HepG2 (cell line): ENCODE results near the gene HLF. TPM values are rescaled to one million over a fixed set of nuclear protein-coding genes. Genes with fewer than 3 reads are reported as not detected.

Experiments used
- ARHGAP35 ChIP-seq: sonication (generic); formaldehyde crosslinking; IDR thresholded peaks from 2 replicates; pipeline ENCODE4 v1.9.0; 2022; ENCODE audit warnings: mild to moderate bottlenecking, inconsistent platforms, moderate library complexity, missing genetic modification reagents, borderline replicate concordance
- ARID4A ChIP-seq: sonication (generic); formaldehyde crosslinking; IDR thresholded peaks from 2 replicates; pipeline ENCODE4 v1.5.0; 2020; ENCODE audit warnings: mild to moderate bottlenecking, missing genetic modification reagents, borderline replicate concordance
- ATF2 ChIP-seq: sonication (generic); formaldehyde crosslinking; IDR thresholded peaks from 2 replicates; pipeline ENCODE4 v1.4.0; 2020; ENCODE audit warnings: missing genetic modification reagents
- BHLHE40 ChIP-seq: IDR thresholded peaks from 2 replicates; pipeline ENCODE4 v1.6.1; 2011; ENCODE audit warnings: low read length, improper control_type of control experiment
- EP300 ChIP-seq, 3 experiments: sonication (generic) in 1 of 3; formaldehyde crosslinking in 1 of 3; IDR thresholded peaks; 2 replicates each; pipeline versions ENCODE4 v1.5.1 to v1.6.1; 2011 to 2020; ENCODE audit warnings: low read depth in 2 of 3, low read length in 2 of 3, borderline replicate concordance in 1 of 3, improper control_type of control experiment in 1 of 3, mild to moderate bottlenecking in 1 of 3, missing genetic modification reagents in 1 of 3, moderate library complexity in 1 of 3
- FIP1L1 ChIP-seq: fragments of 200-400 bp; formaldehyde crosslinking; IDR thresholded peaks from 2 replicates; pipeline ENCODE4 v1.6.1; 2018; ENCODE audit warnings: low read depth, mild to moderate bottlenecking, low read length, moderate library complexity, borderline replicate concordance; ENCODE audit not compliant: insufficient read depth
- HDAC6 ChIP-seq: fragments of 200-600 bp; sonication (generic); IDR thresholded peaks from 2 replicates; pipeline ENCODE4 v1.7.0; 2017; ENCODE audit warnings: mild to moderate bottlenecking, antibody characterized with exemption, low read length, low read depth
- KLF16 ChIP-seq, 2 experiments: sonication (generic) in 1 of 2; formaldehyde crosslinking in 1 of 2; IDR thresholded peaks; 2 replicates each; pipeline versions ENCODE4 v1.6.1 to v1.8.0; 2016 to 2023; ENCODE audit warnings: missing genetic modification reagents in 2 of 2, missing compliant biosample characterization in 1 of 2
- PBX3 ChIP-seq: sonication (generic); formaldehyde crosslinking; IDR thresholded peaks from 2 replicates; pipeline ENCODE4 v1.8.1; 2023; ENCODE audit warnings: missing genetic modification reagents, inconsistent platforms, borderline replicate concordance
- RBM22 ChIP-seq: fragments of 200-400 bp; formaldehyde crosslinking; optimal IDR thresholded peaks from 2 replicates; pipeline ENCODE3; 2017; ENCODE audit warnings: mild to moderate bottlenecking, low read length, moderate library complexity
- ZBTB25 ChIP-seq: IDR thresholded peaks from 2 replicates; pipeline ENCODE4 v1.6.1; 2018; ENCODE audit warnings: missing genetic modification reagents
- ZBTB8A ChIP-seq: sonication (generic); formaldehyde crosslinking; IDR thresholded peaks from 2 replicates; pipeline ENCODE4 v1.4.0; 2020; ENCODE audit warnings: mild to moderate bottlenecking, low read depth, missing genetic modification reagents, borderline replicate concordance
- ZFAT ChIP-seq: sonication (generic); formaldehyde crosslinking; conservative IDR thresholded peaks from 2 replicates; pipeline ENCODE4 v1.8.1; 2023; ENCODE audit warnings: missing genetic modification reagents, inconsistent platforms
- ZNF136 ChIP-seq: sonication (generic); formaldehyde crosslinking; IDR thresholded peaks from 2 replicates; pipeline ENCODE4 v1.8.1; 2022; ENCODE audit warnings: low read depth, mild to moderate bottlenecking, moderate library complexity, missing genetic modification reagents
- ZNF232 ChIP-seq: sonication (generic); formaldehyde crosslinking; IDR thresholded peaks from 2 replicates; pipeline ENCODE4 v1.4.0; 2020; ENCODE audit warnings: missing genetic modification reagents, borderline replicate concordance
- ZNF274 ChIP-seq: sonication (generic); formaldehyde crosslinking; IDR thresholded peaks from 2 replicates; pipeline ENCODE4 v1.5.1; 2020; ENCODE audit warnings: mild to moderate bottlenecking, missing genetic modification reagents
- ZNF496 ChIP-seq: sonication (generic); formaldehyde crosslinking; IDR thresholded peaks from 2 replicates; pipeline ENCODE4 v1.8.1; 2023; ENCODE audit warnings: mild to moderate bottlenecking, moderate library complexity, missing genetic modification reagents; ENCODE audit not compliant: insufficient replicate concordance
- ZNF589 ChIP-seq: sonication (generic); formaldehyde crosslinking; conservative IDR thresholded peaks from 2 replicates; pipeline ENCODE4 v1.8.0; 2022; ENCODE audit warnings: mild to moderate bottlenecking, moderate library complexity, missing genetic modification reagents
- ZNF619 ChIP-seq: sonication (generic); formaldehyde crosslinking; IDR thresholded peaks from 2 replicates; pipeline ENCODE4 v1.4.0; 2020; ENCODE audit warnings: mild to moderate bottlenecking, missing genetic modification reagents
- ZSCAN31 ChIP-seq: sonication (generic); formaldehyde crosslinking; IDR thresholded peaks from 2 replicates; pipeline ENCODE4 v1.5.0; 2020; ENCODE audit warnings: low read depth, mild to moderate bottlenecking, missing genetic modification reagents
- polyA plus RNA-seq, 8 experiments: library from polyadenylated mRNA; depleted of rRNA in 3 of 8; stranded (reverse) in 7 of 8; unstranded in 1 of 8; fragments of >200 nt; fragmentation: Illumina TruSeq in 4 of 8; extraction: Trizol in 4 of 8; gene quantifications; 2 replicates each; pipeline versions ENCODE4 v1.2.1 to v1.2.3, GENCODE V29; 2011 to 2016; ENCODE audit warnings: low read depth in 4 of 8, missing spikeins in 1 of 8, mixed read lengths in 1 of 8; ENCODE audit not compliant: insufficient read depth in 1 of 8
- total RNA-seq, 5 experiments: library from RNA; depleted of rRNA; stranded (reverse); fragments of >200 nt; fragmentation: Illumina TruSeq; extraction: Trizol; gene quantifications; 2 replicates each; pipeline ENCODE4 v1.2.3, GENCODE V29; 2016; ENCODE audit warnings: low read depth in 1 of 5

Gene HLF
- total and polyA plus RNA-seq, 2 of the 13 experiments (the other 11 are each of a cell fraction or from before 2014, with no cell fraction given): 202 to 346 TPM

GRCh38 chr17:55283256-55283965 is 18.7 kb downstream of the HLF start (continued):
- no peak for TF ChIP-seq ZNF619 (CRISPR knock-in tag)
- TF ChIP-seq ZBTB8A (CRISPR knock-in tag): no peak
- no peak for TF ChIP-seq ARID4A
- no peak for TF ChIP-seq ZBTB25
- TF ChIP-seq ZSCAN31: no peak
- 0 out of 2 replicates have a peak, but pooled peaks have one; percentile 40 for TF ChIP-seq BHLHE40
- TF ChIP-seq KLF16 (CRISPR knock-in tag; IDR thresholded peaks at IDR 0.05): no peak
- no peak for TF ChIP-seq ZNF136 (CRISPR knock-in tag)
- TF ChIP-seq ATF2 (CRISPR knock-in tag): no peak
- TF ChIP-seq PBX3: no peak
- no peak for TF ChIP-seq ARHGAP35
- TF ChIP-seq ZNF274 (CRISPR knock-in tag): 0 out of 2 replicates have a peak, but pooled peaks have one; percentile 54
- TF ChIP-seq EP300 (IDR thresholded peaks at IDR 0.05; ENCODE audit: low read depth in 2 of 2, low read length in 2 of 2): peak in 1 of 2 experiments; percentile 2; a peak in 1 of 4 replicates
- peak; percentile 37; the same call in 1 of the 2 replicates for TF ChIP-seq EP300 (CRISPR knock-in tag; IDR thresholded peaks at IDR 0.05; ENCODE audit: borderline replicate concordance)
- TF ChIP-seq ZNF232 (CRISPR knock-in tag): 0 out of 2 replicates have a peak, but pooled peaks have one; percentile 1
- TF ChIP-seq FIP1L1: 0 out of 2 replicates have a peak, but pooled peaks have one; percentile 58
- no peak for TF ChIP-seq ZFAT (CRISPR knock-in tag)
- no peak for TF ChIP-seq HDAC6
- no peak for TF ChIP-seq ZNF589
- TF ChIP-seq RBM22: peak; percentile 99
- TF ChIP-seq ZNF496: no peak
